Measurements from ENCODE around the gene IL20.
"Not testable (repeated sequence)": the region's sequence is repeated elsewhere in the genome, so short reads cannot be mapped to it uniquely, and the experiment has no call there.

The IL20 gene

DNA sequence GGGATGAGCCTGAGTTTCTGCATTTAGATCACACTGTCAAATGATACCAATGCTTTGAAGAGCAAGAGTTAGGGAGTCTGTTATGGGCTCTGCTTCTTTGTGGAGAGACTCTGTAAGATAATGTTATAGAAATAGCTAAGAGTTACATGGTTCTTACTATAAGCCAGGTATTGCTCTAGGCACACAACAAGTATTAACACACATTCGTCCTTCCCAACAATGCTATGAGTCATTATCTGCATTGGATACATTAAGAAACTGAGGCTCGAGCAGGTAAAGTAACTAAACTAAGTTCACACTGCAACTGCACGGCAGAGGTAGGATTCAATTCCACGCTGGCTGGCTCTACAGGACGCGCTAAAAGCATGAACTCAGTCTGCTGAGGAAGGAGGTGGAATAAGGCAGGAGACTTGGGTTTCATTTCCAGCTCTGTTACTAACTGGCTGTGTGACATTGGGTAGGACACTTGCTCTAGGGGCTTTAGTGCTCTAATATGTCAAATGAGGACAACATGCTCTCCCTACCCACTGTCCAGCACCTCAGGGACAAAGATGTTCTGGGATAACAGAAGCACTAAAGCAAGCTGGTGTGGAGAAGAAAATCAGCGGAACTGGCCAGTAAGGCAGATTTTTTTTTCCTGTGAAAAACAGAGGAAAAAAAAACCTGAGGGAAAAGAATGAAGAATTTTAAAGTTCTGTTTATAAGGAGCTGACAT, 23.7 kb upstream of the IL20 start:
- DNase-seq (ENCODE audit: low read depth, low spot score): no peak
- H3K27ac ChIP-seq: no peak overlapping the region

DNA sequence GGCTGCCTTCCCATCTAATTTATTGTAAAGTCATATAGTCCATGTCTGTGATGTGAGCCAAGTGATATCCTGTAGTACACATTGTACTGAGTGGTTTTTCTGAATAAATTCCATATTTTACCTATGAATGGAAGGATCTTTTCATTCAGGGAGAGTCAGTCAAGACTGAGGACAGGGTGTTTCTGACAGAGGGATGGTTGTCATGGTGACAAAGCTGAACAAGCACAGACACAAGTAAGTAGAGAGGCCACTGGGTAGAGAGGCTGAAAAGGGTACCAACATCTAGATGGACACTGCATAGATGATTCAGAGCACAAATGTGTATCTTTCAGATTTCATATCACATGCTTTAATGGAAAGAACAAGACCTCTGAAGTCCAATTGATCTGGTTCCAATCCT, 22.6 kb upstream of the IL20 start:
- H3K27ac ChIP-seq: no peak overlapping the region

DNA sequence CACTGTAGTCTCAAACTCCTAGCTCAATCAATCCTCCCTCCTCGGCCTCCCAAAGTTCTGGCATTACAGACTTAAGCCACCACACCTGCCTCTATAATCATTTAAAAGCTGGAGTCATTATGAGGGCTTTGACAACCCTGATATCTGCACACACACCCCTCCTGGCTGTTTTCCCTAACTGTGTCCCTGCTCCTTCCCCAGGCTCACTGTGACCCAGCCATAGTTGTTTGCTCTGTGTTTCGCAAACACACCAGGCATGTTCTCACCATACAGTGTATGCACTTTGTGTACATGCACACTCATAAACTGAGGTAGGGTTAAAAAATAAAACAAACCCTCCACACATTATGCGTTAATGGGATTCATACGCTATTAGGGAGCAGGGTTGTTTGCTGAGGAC, 21.8 kb upstream of the IL20 start:
- no peak for DNase-seq (ENCODE audit: low read depth, low spot score)
- H3K27ac ChIP-seq: no peak overlapping the region

More for the DNA sequence above, 22.6 kb upstream of the IL20 start:
- no peak for DNase-seq (ENCODE audit: low read depth, low spot score)

DNA sequence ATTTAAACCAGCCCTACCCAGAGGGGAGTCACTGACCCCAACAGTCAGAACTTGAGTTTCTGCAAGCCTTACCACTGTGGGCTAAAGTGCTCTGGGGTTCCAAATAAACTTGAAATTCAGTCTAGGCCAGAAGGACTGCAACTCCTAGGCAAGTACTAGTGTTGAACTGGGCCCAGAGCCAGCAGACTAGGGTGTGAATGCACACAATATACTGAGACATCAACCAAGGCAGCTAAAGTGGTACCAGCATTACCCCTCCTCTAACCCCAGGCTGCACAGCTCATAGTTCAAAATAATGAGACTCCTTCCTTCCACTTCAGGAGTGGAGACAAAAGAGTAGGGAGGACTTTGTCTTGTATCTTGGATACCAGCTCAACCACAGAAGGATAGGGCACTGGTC, 18.9 kb upstream of the IL20 start:
- no peak overlapping the region for H3K27ac ChIP-seq
- no peak for DNase-seq (ENCODE audit: low read depth, low spot score)

DNA sequence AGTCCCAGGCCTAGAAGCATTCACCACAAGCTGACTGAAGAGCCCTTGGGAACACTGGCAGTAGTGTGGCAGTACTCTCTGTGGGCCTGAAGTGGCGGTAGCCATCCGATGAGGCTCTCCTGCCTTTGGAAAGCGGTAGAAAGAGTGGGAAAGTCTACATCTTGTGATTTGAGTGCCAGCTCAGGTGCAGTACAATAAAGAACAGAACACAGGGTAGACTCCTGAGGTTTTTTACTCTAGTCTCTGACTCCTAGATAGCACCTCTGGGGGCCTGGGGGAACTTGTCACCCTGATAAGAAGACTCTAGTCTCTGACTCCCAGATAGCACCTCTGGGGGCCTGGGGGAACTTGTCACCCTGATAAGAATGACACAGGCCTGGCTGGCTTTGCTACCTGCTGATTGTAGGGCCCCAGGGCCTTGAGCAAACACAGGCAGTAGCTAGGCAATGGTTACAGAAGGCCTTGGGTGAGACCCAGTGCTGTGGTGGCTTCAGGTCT, 18.0 kb upstream of the IL20 start:
- H3K27ac ChIP-seq: no peak overlapping the region
- no peak for DNase-seq (ENCODE audit: low read depth, low spot score)

DNA sequence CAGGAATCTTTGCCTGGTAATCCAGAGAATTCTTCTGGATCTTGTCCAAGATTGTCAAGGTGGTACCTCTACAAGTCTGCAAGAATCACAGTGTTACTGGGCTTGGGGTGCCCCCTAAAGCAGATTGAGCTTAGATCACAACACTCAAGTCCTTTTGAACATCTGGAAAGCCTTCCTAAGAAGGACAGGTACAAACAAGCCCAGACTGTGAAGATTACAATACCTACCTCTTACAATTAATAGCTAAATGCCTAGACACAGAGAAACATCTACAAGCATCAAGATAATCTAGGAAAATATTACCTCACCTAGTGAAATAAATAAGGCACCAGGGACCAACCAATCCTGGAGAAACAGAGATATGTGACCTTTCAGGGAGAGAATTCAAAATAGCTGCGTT, 17.5 kb upstream of the IL20 start:
- no peak overlapping the region for H3K27ac ChIP-seq
- no peak for DNase-seq (ENCODE audit: low read depth, low spot score)

DNA sequence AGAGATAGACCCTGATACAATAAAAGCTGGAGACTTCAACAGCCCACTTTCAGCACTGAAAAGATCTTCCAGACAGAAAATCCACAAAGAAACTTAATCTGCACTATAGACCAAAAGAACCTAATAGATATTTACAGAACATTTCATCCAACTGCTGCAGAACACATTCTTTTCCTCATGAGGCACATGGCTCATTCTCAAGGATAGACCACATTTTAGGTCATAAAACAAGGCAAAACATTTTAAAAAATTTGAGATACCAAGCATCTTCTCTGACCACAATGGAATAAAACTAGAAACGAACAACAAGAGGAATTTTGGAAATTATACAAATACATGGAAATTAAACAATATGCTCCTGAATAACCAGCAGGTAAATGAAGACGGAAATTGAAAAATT, 15.0 kb upstream of the IL20 start:
- DNase-seq (ENCODE audit: low read depth, low spot score): no peak
- no peak overlapping the region for H3K27ac ChIP-seq

DNA sequence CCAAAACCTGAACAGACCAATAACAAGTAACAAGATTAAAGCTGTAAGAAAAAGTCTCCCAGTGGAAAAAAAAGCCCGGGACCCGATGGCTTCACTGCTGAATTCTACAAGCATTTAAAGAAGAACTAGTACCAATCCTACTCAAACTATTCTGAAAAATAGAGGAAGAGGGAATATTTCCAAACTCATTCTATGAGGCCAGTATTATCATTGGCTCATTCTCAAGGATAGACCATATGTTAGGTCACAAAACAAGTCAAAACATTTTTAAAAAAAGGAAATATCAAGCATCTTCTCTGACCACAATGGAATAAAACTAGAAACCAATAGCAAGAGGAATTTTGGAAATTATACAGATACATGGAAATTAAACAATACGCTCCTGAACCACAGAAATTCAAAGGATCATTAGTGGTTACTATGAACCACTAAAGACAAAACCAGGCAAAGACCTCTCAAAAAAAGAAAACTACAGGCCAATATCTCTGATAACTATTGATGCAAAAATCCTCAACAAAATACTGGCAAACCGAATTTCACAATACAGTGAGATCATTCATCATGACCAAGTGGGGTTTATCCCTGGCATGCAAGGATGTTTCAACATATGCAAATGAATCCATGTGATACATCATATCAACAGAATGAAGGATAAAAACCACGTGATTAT, 13.9 kb upstream of the IL20 start:
- no peak for DNase-seq (ENCODE audit: low read depth, low spot score)
- H3K27ac ChIP-seq: no peak overlapping the region

DNA sequence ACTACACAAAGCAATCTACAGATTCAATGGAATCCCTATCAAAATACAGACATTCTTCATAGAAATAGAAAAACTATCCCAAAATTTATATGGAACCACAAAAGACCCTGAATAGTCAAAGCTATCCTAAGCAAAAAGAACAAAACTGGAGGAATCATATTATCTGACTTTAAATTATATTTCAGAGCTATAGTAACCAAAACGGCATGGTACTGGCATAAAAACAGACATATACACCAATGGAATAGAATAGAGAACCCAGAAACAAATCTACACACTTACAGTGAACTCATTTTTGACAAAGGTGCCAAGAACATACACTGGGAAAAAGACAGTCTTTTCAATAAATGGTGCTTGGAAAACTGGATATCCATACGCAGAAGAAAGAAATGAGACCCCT, 12.8 kb upstream of the IL20 start:
- DNase-seq (ENCODE audit: low read depth, low spot score); H3K27ac ChIP-seq: not testable (repeated sequence)

DNA sequence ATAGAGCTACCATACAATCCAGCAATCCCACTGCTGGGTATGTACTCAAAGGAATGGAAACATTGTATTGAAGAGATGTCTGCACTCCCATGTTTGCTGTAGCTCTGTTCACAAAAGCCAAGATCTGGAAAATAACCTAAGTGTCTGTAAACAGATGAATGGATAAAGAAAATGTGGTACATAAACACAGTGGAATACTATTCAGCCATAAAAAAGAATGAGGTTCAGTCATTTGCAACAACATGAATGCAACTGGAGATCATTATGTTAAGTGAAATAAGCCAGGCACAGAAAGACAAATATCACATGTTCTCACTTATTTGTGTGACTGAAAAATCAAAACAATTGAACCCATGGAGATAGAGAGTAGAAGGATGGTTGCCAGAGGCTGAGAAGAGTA, 11.7 kb upstream of the IL20 start:
- H3K27ac ChIP-seq; DNase-seq (ENCODE audit: low read depth, low spot score): not testable (repeated sequence)

DNA sequence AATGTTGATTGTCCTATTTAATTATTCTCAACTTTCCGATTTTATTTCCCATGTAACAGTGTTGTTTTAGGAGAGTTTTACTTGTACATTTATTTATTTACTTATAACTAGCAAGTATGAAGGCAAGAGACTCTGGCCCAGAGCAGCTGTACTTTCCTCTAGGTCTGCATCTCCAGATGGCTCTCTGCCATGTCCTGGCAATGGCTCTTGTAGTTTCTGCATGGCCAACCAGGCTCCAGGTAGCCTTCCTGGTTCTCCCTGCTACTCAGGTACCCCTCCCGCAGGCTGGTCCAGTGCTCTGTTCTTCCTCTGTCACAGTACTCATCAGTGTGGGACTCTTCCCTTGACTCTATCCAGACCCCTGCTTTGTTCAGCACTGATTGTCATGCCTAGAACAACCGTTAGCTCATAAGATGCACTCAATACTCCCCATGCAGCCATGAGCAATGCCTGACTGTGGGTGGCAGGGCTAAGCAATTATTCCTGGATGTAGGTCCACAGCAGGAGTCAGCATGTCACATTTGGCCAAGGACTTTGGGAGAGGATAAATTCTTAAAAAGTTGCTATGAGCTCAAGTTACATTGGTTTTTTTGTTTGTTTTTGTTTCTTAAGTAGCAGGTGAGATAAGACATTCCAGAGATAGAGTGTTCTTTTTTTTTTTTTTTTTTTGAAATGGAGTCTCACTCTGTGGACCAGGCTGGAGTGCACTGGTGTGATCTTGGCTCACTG, 10.9 kb upstream of the IL20 start:
- DNase-seq (ENCODE audit: low read depth, low spot score): no peak
- H3K27ac ChIP-seq: no peak overlapping the region

DNA sequence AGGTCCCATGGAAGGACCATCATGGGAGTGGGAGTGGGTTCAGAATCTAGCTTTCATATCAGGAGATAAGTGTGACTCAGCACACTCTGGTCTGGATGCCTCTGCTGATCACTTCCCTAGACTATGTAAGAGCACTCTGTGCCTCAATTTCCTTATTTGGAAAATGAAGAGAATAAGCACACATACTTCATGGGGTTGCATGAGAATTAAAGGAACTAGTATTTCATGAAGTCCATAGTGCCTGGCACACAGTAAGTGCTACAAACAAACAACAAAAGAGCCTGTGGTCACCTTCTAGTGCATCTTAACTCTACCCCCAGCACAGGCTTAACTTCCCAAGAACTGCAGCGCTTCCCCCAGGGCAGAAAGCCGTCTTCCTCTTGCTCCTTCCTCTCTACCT, 9.6 kb upstream of the IL20 start:
- no peak overlapping the region for H3K27ac ChIP-seq
- no peak for DNase-seq (ENCODE audit: low read depth, low spot score)

DNA sequence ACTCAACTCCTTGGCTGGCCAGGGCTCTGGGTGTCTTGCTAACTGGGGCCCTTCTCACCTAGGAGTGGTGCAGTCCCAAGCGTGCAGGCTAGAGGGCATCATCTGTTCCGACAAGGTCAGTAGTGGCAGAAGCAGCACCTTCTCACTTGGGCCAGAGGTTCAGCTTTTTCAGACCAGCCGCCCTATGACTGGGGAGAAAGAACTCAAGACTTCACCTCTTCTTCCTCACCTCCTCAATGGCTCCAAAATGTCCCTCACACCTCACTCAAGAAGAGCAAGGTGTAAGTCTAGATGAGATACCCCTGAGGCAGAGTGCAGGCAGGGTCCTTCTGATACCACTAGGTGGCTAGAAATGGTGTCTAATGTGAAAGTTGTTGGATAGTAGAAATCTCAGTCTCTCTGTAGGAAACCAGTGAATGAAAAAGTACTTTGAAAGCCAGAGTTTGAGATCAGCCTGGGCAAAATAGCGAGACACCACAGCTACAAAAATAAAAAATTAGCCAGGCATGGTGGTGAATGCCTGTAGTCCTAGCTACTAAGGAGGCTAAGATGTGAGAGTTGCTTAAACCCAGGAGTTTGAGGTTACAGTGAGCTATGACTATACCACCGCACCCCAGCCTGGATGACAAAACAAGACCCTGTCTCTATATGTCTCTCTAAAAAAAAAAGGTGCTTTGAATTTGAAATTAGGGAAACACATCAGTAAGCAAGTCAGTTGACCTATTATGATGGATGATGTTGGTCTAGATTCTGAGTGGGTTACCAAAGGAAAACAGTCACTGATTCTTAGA, 8.6 kb upstream of the IL20 start:
- DNase-seq (ENCODE audit: low read depth, low spot score): no peak
- no peak overlapping the region for H3K27ac ChIP-seq

DNA sequence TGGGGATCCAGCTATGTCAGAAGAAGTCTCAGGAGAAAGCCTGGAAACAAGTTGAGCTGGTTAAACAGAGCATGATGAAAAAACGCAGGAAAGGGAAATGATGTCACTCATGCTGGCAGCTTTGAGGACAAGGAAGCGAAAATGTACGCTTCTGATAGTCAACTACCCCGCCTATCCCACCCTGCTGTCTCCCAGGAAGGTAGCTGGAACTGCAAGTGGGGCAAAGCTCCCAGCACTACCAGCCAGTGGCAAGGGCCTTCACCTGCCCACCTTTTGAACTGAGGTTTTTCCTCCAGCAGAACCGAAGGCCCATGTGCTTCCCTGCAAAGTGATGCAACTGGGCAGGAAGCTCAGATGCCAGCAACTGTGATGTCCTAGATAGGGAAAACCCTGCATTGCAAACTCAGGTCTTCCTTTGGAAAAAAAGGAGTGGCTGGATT, 6.3 kb upstream of the IL20 start:
- no peak for DNase-seq (ENCODE audit: low read depth, low spot score)
- peak overlapping the region; percentile 12 for H3K27ac ChIP-seq

DNA sequence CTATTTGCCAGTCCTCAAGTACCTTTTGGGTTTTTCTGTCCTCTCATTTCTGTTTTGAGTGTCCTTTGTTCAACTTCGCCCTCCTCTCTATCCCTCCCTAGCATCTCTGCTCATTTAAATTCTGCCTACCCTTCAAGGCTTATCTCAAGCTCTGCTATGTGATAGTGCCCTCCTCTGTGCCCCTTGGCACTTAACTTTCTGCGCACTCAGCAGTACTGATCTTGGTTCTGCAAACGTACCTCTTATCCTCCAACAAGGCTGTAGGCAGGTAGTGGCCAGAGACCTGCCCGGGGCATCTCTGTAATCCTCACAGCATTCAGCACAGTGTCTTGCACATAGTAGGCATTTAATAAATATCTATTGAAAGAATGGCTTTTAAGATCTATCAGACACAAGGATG, 5.3 kb upstream of the IL20 start:
- DNase-seq (ENCODE audit: low read depth, low spot score): no peak
- H3K27ac ChIP-seq: no peak overlapping the region

DNA sequence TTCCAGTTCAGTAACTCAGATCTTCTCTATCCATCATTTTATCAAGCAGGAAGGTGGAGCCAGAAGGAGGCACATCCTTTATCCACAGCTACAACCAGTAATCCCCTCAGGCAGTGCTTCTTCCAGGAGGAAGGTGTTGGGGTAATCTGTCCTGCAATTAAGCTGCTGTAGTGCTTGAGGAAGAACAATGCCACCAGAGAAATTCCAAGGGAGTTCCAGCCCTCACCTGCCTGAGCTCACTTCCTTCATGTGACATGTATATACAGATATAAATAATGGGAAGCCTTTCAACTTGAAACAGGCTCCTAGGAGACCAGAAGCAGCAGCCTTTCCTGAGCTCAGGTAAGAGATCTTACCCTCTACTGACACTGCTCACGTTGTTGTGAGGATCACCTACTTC, 2.2 kb upstream of the IL20 start:
- no peak for DNase-seq (ENCODE audit: low read depth, low spot score)

DNA sequence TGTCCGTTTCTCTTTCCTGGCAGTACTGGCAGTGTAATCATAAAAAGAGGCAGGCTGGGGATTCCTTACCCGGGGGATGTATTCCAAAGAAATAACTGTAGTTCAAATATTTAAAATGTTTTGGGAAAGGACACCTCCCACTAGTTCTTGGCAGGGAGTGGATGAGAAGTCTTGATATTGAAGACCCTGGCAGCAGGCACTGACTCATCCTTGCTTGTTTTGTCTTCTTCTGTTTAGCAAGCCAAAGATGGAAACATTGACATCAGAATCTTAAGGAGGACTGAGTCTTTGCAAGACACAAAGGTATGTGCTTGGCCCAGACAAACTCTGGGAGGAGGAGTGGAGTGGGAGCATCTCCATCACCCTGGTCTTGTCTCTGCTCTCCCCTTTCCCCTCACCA, 639 bp downstream of the IL20 start:
- no peak for DNase-seq (ENCODE audit: low read depth, low spot score)
- H3K27ac ChIP-seq: no peak overlapping the region

More for the DNA sequence above, 2.2 kb upstream of the IL20 start:
- no peak overlapping the region for H3K27ac ChIP-seq

DNA sequence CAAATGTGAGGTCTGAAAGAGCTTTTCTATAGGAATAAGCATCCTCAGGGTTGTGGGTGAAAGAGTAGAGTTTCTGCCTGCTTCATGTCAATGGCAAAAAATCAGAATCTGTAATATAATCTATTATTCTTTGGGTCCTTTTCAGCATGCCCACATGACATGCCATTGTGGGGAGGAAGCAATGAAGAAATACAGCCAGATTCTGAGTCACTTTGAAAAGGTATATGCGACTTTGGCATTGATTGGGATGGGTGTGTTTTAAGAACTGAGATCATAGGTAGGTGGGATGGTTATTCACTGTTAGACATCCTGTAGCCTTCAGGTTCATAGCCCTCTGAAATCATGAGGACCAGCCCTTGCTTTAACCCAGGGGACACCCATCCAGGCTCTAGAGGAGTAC, 1.8 kb downstream of the IL20 start:
- peak overlapping the region; percentile 72 for H3K27ac ChIP-seq
- DNase-seq (ENCODE audit: low read depth, low spot score): no peak

DNA sequence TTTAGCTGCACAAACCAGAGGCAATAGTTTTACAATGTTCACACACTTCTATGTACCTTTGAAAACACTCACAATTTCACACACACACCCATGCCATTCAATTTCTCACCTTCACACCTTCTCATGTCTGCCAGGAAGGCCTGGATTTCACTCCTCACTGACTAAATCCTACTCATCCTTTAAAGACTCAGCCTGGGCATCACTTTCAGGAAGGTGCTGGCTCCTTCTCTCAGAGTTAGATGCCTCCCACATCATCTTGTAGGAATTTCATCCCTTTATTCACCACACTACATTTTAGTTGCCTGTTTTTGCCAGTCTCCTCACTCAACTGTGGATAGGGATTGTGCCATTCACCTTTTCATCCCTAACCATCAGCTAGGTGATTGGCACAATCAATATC, 2.3 kb downstream of the IL20 start:
- no peak for DNase-seq (ENCODE audit: low read depth, low spot score)

DNA sequence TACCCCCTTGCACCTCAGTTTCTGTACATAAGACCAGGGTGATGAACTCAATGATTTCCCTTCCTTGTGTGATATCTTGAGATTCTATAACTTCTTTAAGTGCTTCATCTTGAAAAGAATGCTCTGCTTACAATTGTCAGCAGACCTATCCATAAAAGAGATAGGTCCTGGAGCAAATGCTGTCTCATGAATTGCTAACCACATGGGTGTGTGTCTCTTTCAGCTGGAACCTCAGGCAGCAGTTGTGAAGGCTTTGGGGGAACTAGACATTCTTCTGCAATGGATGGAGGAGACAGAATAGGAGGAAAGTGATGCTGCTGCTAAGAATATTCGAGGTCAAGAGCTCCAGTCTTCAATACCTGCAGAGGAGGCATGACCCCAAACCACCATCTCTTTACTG, 2.8 kb downstream of the IL20 start:
- DNase-seq (ENCODE audit: low read depth, low spot score): no peak
- peak overlapping the region; percentile 72 for H3K27ac ChIP-seq

More for the DNA sequence above, 2.3 kb downstream of the IL20 start:
- peak overlapping the region; percentile 72 for H3K27ac ChIP-seq

All from epithelial cell of prostate (primary cell).